VCaP (cell line): ENCODE results near the gene IL4R.
A peak's percentile ranks its signal among the peaks of the same experiment; 100 is the strongest.

ENCODE experiments used
- H3K27ac ChIP-seq: fragments of 450-650 bp; 2 replicates; pipeline ENCODE4 v1.5.1; 2017
- CTCF ChIP-seq: fragments of 450-650 bp; conservative IDR thresholded peaks from 2 replicates; pipeline ENCODE4 v1.5.1; 2017; ENCODE audit warnings: mild to moderate bottlenecking, moderate library complexity

IL4R gene

DNA sequence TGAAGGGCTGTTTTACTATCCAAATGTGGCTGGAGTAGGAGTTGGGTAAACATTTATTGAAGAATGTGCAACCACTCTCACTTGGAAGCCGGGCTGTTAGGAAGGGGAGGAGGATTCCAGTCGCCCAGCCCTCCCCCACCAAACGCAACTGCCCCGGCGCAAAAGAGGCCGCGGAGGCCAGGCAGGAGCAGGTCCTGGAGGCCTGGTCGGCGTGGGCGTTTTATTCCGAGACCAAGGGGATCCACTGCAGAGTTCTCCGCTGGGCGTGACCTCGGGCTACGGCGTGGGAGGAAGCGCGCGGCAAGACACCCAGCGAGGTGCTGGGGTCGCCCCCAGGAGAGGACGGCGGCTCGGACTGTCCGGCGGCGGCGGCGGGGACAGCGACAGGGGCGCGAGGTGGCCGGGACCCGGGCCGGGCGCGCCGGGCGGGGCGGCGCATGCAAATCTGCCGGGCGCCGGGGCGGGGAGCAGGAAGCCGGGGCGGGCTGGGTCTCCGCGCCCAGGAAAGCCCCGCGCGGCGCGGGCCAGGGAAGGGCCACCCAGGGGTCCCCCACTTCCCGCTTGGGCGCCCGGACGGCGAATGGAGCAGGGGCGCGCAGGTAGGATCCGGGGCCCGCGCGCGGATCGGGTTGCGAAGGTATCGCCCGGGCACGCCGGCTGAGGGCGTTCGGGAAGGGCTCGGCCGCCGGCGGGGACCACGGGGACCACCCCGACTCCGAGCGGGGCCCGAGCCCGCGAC is at the start of gene IL4R:
TSS of gene IL4R (plus strand) at position 553 of the 739 bp plus-strand sequence. CDS start 26,230 bp downstream, outside the sequence.
- peak within 1 kb of the TSS; percentile 62 for H3K27ac ChIP-seq
- no peak for TF ChIP-seq CTCF

GRCh38 chr16:27264151-27264550 is 49.6 kb upstream of the IL4R start:
- no peak for TF ChIP-seq CTCF
- H3K27ac ChIP-seq: no peak overlapping the region

GRCh38 chr16:27265982-27266381 is 47.8 kb upstream of the IL4R start:
- no peak for TF ChIP-seq CTCF
- no peak overlapping the region for H3K27ac ChIP-seq

DNA sequence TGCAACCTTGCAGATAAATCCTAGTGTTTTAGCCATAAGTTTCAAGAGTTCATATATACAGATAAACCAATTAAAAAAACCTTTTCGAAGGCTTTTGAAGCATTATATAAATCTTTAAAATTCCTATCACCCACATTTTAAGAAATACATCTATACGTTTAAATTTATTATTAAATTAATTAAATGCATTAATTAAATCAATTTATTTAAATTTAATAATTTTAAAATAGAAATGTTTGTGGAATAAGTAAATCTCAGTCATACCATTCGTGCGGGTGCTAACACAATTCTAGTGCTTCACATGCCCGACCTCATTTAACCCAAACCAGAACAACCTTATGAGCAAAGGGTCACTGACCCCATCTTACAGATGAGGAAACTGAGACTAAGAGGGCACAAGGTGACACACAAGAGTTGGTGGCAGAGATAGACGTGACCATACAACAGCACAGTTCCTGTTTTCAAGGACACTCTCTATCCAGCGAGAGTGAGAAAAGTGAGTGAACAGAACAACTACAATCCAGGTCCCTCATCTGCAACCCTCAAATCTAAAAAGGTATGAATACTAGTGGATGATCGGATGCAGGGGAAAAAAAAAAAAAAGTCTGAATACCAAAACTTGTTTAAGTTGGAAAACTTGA is 46.6 kb upstream of the IL4R start:
- no peak for TF ChIP-seq CTCF
- H3K27ac ChIP-seq: no peak overlapping the region

- peak within 1 kb of the TSS; percentile 65; the same call in 1 of the 2 replicates for H3K27ac ChIP-seq
- TF ChIP-seq CTCF: no peak
These were observed 45.1 kb upstream of the IL4R start, which contains the start of gene NSMCE1 for GRCh38 chr16:27268376-27269299. TSS of gene NSMCE1 (minus strand) at chr16:27268772. CDS start at chr16:27257570, 11,202 bp downstream.

- no peak overlapping the region; the same call in 1 of the 2 replicates for H3K27ac ChIP-seq
- TF ChIP-seq CTCF: no peak
These were observed 44.2 kb upstream of the IL4R start for GRCh38 chr16:27269300-27270150.
